NK-92 treated with Interleukin-12 subunit alpha and Interleukin-12 subunit beta, amount 100 ng/mL, for 24 hours (cell line): ENCODE results near the gene CD46.
A peak's percentile ranks its signal among the peaks of the same experiment; 100 is the strongest.

Experiments used
- DNase-seq: peaks from one replicate; lab custom pipeline; 2025; lab: John Stamatoyannopoulos, UW

Gene CD46

GRCh38 chr1:207814469-207814868 lies 62.6 kb downstream of the CD46 start:
- no peak for DNase-seq

GRCh38 chr1:207815466-207815865 lies 63.6 kb downstream of the CD46 start:
- no peak for DNase-seq

- peak; percentile 18 for DNase-seq
These were observed 64.0 kb downstream of the CD46 start for GRCh38 chr1:207815913-207816291.

GRCh38 chr1:207817166-207817565 lies 65.3 kb downstream of the CD46 start:
- no peak for DNase-seq

GRCh38 chr1:207817778-207818751 lies 66.2 kb downstream of the CD46 start:
- no peak for DNase-seq

- DNase-seq, result no peak
These were observed 67.2 kb downstream of the CD46 start for GRCh38 chr1:207818971-207819451.

GRCh38 chr1:207820568-207821463 lies 69.0 kb downstream of the CD46 start:
- DNase-seq, result no peak

GRCh38 chr1:207821464-207822045 lies 69.7 kb downstream of the CD46 start:
- no peak for DNase-seq

GRCh38 chr1:207822124-207822601 lies 70.3 kb downstream of the CD46 start:
- DNase-seq, result no peak

- no peak for DNase-seq
These were observed 71.0 kb downstream of the CD46 start for GRCh38 chr1:207822602-207823451.

- no peak for DNase-seq
These were observed 71.7 kb downstream of the CD46 start for GRCh38 chr1:207823531-207823879.

- DNase-seq, result no peak
These were observed 72.2 kb downstream of the CD46 start for GRCh38 chr1:207823880-207824566.

- DNase-seq, result no peak
These were observed 73.0 kb downstream of the CD46 start for GRCh38 chr1:207824691-207825408.

GRCh38 chr1:207825409-207825695 lies 73.5 kb downstream of the CD46 start:
- no peak for DNase-seq

GRCh38 chr1:207825719-207826556 lies 74.1 kb downstream of the CD46 start:
- peak; percentile 59 for DNase-seq

GRCh38 chr1:207826557-207827487 lies 75.0 kb downstream of the CD46 start:
- no peak for DNase-seq

- no peak for DNase-seq
These were observed 75.6 kb downstream of the CD46 start for GRCh38 chr1:207827488-207827830.

- no peak for DNase-seq
These were observed 76.2 kb downstream of the CD46 start for GRCh38 chr1:207828046-207828445.
